ENCODE data around the gene MYO5B.
"Not testable (repeated sequence)": the region's sequence is repeated elsewhere in the genome, so short reads cannot be mapped to it uniquely, and the experiment has no call there.

DNA sequence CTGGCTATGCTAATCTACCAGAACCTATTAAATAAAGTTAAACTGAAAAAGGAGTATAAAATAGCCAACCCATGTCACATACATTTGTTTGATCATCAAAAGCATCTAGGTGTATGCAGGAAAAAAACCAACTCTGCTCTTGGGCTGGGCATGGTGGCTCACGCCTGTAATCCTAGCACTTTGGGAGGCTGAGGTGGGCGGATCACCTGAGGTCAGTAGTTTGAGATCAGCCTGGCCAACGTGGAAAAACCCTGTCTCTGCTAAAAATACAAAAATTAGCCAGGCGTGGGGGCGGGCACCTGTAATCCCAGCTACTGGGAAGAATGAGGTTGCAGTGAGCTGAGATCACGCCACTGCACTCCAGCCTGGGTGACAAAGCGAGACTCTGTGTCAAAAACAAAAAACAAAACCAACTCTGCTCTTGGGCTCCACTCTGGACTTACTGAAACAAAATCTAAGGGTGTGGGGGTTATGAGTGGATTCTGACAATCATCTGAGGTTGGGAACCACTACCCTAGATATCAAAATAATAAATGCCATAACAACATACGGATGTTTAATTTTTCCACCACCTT is 405.3 kb downstream of the MYO5B start:
- TF ChIP-seq, protein P1, sequence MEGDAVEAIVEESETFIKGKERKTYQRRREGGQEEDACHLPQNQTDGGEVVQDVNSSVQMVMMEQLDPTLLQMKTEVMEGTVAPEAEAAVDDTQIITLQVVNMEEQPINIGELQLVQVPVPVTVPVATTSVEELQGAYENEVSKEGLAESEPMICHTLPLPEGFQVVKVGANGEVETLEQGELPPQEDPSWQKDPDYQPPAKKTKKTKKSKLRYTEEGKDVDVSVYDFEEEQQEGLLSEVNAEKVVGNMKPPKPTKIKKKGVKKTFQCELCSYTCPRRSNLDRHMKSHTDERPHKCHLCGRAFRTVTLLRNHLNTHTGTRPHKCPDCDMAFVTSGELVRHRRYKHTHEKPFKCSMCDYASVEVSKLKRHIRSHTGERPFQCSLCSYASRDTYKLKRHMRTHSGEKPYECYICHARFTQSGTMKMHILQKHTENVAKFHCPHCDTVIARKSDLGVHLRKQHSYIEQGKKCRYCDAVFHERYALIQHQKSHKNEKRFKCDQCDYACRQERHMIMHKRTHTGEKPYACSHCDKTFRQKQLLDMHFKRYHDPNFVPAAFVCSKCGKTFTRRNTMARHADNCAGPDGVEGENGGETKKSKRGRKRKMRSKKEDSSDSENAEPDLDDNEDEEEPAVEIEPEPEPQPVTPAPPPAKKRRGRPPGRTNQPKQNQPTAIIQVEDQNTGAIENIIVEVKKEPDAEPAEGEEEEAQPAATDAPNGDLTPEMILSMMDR (IDR thresholded peaks at IDR 0.05): not testable (repeated sequence)
- TF ChIP-seq ZFX (IDR thresholded peaks at IDR 0.05; ENCODE audit: borderline replicate concordance): not testable (repeated sequence)

Data from 22Rv1 (cell line).